RPMI8226 (cell line): ENCODE measurements around the gene DRC3.
"Not testable (repeated sequence)": the region's sequence is repeated elsewhere in the genome, so short reads cannot be mapped to it uniquely, and the experiment has no call there.

ENCODE experiments used
- DNase-seq: peaks from one replicate; pipeline ENCODE4 v3.0.0-alpha.2; 2015

Gene DRC3, protein sequence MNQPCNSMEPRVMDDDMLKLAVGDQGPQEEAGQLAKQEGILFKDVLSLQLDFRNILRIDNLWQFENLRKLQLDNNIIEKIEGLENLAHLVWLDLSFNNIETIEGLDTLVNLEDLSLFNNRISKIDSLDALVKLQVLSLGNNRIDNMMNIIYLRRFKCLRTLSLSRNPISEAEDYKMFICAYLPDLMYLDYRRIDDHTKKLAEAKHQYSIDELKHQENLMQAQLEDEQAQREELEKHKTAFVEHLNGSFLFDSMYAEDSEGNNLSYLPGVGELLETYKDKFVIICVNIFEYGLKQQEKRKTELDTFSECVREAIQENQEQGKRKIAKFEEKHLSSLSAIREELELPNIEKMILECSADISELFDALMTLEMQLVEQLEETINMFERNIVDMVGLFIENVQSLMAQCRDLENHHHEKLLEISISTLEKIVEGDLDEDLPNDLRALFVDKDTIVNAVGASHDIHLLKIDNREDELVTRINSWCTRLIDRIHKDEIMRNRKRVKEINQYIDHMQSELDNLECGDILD

DNA sequence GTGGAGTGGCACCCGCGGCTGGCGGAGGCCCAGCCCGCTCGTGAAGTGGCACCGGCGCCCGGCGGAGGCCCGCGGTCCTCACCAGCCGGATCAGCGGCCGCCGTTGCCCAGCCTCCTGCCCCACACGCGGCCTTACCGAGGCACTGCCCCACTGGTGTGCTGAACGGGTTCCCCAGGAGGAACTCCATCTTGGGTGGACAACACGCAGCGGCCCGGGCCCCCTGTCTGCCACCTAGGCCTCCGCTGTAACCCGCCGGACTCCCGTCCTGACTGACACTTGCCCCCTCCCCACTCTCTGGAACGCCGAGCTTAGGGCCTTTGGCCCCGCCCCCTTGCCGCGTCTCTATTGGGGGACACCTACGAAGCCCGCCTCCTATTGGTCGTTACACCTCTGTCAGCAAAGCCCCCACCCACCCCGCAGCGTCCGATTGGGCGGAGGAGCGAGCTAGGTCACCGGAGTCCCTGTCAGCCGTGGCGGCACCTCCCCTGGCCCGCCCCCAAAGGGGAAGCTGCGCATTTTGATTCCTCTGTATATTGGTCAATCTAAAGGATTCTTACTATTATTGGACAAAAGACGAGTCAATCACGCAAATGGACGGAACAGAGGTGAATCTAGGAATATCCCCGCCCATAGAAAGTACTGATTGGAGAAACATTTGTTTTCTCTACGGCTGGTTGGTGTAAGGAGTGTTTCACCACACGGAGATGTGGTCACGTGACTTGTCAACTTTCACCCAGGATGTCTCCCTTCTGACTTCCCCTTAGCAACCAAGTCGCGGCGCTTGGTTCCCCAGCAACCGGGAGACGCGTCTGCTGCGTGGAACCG, at the start of gene DRC3, which contains the start of gene TOM1L2:
Gene DRC3, plus strand, starts transcription at position 737 of the 826 bp plus-strand sequence. CDS start 4,737 bp downstream, outside the sequence.
Gene TOM1L2, minus strand, starts transcription at position 275 of the 826 bp plus-strand sequence. Its CDS starts 87 bp downstream, at position 188.
- peak; percentile 100 for DNase-seq

DNA sequence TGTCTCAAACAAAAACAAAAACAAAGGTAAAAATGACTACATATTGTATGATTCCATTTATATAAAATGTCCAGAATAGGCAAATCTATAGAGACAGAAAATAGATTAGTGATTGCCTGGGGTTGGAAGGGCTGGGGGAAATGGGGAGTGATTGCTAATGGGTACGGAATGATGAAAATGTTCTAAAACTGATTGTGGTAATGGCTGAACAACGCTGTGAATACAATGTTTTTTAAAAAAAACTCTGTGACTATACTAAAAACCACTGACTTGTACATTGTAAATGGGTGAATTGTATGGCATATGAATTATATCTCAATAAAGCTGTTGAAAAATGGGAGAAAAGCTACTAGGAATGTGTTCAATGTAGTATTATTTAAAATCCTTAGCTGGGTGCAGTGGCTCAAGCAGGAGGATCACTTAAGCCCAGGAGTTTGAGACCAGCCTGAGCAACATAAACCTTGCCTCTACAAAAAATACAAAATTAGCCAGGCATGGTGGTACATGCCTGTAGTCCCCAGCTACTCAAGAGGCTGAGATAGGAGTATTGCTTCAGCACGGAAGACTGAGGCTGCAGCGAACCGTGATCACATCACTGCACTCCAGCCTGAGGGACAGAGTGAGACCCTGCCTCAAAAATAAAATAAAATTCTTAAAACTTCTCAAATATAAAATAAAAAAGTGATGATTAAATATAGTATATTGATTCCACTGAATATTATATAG, 48.4 kb upstream of the DRC3 start:
- DNase-seq, result no peak

DNA sequence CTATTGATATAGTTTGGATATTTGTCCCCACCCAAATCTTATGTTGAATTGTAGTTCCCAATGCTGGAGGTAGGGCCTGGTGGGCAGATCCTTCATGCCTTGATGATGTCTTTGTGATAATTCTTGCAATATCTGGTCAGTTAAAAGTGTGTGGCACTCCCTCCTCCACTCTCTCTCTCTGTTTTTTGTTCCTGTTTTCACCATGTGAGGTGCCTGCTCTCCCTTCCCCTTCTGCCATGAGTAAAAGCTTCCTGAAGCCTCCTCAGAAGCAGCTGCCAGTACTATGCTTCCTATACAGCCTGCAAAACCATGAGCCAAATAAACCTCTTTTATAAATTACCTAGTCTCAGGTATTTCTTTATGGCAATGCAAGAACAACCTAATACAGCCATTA, 47.8 kb upstream of the DRC3 start:
- no peak for DNase-seq

DNA sequence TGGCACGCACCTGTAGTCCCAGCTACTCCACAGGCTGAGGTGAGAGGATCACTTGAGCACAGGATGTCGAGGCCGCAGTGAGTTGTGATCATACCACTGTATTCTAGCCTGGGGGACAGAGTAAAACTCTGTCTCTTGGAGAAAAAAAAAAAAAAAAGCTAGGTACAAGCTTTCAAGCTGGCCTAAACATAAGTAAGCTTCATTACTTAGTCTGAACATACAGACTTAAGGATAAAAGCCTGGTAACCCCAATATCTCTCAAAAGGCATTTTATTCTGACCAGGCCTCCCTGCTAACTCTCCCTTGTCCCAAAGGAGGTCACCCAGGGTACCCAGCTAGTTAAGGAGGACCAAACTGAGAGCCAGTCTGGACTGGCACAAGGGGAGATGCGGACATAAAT, 46.6 kb upstream of the DRC3 start:
- DNase-seq, result no peak

DNA sequence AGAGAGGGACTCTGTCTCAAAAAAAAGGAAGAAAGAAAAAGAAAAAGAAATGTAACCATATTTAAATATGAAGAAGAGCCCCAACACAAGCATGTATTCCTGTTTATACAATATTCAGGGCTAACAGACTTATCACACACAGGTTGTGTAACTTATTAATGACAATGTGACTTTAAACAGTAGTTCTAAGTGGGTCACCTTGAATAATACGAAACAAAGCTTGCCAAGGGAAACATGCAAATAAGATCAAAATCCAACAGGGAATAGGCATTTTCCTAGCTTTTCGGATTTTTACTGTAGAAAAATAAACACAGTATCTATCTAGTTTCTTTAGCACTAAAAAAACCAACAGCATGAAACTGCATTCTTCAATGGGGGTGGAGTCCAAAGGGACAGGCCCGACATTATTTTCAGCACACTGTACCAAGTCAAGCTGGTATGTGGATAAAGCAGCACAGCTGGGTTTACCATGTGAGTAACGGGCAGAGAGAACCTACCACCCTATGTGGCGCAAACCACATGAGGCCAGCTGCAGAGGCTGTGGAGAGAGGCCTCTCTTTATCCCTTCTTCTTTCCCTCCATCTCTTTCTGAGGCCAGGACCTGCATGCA, 45.7 kb upstream of the DRC3 start:
- no peak for DNase-seq

DNA sequence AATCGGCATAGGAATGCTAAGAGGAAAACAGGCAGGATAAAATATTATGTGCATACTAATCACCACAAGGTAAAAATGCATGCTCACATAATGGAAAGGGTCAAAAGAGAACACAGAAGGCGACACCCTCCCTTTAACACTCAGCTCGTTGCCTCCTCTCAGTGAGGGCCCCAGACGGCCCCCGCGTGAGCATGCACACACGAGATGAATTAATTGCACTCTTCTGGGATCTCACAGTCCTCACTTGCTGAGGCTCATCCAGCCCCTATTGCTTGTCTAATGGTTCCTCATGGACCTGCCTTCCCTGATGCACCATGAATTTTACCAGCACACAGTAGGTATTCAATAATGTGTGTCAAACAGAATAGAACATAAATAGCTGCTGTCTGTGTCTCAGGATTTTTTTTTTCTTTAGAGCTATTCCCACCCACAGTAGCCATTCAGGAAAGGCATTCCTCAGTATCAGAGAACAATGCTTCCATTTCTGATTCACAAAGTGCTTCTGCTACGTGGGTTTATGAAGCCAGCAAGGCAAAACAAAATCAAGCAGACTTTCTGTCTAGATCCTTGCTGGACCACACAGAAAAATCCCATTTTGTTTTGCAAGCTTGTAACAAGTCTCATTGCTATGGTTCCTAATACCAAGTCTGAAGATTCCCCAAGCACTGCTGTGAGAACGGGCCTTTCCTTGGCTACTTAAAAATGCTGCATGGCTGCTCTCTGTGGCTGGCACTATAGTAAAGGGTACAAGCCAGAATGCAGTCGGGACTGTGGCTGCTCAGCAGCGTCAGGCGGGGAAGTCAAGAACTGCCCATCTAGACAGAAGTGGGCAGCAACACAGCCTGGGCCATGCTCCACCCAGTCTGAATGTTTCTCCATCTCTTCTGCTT, 44.0 kb upstream of the DRC3 start:
- DNase-seq, result no peak

DNA sequence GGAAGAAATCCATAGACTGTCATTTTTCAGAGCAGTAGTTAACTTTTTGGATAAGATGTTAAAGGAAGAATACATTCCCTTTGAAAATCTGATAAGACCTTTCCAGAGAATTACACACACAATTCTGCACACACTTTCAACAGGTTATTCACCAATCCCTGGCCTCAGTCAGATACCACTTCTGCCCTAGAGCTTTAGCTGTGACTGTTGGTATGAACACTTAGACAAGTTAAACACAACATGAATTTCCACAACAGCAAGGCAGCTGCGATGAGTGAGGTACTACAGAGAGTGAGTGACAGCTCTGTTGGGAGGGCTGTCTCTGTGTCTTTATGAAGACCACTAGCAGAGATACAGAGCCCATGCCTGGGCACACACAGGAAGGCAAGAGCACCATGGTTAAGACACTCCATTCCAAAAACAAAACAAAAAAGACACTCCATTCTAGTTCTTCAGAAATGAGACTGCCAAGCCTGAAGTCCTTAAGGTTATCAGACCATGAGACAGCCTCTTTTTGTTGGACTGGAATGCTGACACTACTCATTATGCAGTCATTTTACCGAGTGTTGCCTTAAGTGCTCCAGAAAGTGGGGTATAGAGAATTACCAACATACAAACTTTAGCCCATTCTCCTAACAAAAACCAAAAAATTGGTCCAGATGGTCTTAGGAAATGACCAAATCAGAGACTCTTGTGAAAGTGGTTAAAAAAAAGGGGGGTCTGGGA, 42.8 kb upstream of the DRC3 start:
- no peak for DNase-seq

DNA sequence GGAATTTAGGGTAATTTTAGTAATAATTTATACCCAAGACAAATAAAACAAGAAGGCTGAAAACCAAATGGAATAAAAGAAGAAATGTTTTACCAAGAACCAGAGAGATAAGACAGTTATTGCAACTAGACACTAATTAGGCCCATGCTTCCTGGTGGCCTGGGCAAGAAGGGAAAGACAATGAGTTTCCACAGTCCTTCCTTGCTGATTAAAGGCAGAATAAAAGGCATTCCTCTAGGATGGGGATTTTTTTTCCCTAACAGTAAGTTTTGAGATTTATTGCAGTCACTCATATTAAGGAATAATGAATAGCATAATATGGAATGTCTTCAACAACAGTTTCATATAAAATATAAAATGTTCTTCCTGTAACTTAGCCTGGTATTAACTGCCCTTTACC, 42.0 kb upstream of the DRC3 start:
- DNase-seq, result no peak

DNA sequence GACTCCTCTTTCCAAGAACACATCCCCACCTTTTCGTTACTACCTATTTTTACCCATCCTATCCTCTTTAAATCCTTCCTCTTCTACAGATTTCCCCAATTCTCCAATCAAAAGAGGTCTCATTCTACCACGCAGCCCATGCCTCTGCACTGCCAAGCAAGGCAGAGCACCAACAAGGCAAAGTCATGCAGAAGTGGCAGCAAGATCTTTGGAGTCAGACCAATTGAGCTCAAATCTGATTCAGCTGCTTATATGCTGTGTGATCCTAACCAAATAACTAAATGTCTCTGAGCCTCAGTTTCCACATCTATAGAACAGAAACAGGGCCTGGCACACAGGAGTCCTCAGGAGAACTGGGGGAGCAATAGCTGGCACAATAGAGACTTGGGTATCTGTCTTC, 41.5 kb upstream of the DRC3 start:
- DNase-seq, result no peak

DNA sequence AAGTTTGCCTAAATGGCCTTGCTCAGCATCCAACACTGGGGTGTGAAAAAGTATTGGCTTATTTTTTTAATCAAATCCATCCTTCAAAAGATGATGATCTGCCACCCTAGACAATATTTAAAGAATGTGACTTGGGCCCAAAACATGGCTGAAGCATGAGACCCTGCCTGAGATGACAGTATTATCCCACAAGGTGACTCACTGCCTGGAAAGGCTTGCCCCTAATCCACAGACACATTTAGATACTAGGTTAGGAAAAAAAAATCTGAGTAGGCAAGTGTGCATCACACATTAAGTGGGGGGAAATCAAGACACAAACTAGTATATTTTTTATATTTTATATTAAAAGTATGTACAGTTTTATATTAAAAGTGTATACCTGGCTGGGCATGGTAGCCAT, 38.9 kb upstream of the DRC3 start:
- DNase-seq, result no peak

DNA sequence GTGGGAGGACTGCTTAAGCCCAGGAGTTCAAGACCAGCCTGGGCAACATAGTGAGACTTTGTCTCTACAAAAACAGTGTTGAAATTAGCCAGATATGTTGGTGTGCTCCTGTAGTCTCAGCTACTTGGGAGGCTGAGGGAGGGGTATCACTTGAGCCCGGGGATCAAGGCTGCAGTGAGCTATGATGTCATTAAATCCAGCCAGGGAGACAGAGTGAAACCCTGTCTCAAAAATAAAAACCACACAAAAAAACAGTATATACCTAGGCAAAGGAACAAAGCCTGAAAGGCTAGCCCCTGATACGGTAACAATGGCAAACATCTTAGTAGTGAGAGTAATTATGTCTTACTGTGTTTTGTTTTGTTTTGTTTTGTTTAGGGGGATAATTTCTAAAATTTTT, 38.4 kb upstream of the DRC3 start:
- DNase-seq, result no peak

DNA sequence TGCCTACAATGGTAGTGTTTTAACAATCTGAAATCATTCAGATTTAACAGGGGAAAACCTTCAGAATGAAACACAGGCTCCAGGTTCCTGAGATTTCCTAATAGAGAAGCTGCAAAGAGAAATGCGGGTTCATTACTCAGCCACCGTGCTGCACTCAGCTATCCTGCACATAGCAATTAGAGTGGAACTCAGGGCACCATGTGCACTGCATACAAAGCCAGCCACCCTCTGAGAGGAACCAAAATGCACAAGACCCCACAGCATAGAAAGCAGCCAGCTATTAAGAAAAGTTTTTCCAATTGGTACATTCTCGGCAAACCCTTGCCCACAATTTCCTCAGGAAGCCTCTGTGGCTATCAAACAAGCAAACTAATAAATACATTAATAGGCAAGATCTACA, 37.9 kb upstream of the DRC3 start:
- no peak for DNase-seq

DNA sequence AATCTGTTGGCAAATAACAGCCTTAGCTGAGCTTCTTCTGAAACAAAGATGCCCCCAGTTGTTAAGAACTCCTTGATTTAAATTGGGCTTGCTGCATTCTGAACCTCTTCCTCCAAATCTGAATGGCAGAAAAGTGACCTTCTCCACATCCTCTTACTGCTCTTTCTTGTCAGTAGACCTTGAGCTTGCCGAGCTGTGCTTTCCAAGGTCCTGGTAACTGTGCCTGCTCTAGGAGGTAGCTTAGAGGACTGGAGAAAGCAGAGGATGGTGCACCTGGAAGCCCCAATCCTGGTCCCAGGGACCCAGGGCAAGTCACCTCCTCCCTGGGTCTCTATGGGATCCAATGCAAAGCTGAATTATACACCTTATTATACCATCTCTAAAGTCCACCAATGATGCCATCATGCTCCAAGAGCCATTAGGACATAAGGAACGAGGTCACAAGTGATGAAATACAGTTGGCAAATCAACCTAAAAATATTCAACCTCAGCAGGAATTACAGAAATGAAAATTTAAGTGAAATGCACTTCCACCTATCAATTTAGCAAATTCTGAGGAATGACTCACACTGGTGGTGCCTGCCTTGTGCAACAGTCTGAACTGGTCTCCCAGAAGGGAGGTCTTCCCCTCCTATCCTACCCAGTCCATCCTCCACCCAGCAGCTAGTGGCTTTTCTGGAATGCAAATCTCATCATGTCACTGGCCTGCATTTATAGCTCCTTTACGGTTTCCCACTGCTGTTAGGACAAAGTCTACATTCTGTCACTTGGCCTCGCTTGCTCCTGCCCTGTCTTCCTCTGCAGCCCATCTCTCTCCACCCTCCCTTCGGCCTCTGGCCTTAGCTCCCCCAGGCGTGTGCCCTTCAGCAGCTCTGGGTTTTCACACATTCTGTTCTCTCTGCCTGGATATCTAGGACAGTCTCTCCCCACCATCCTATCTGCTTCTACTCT, 37.1 kb upstream of the DRC3 start:
- no peak for DNase-seq

DNA sequence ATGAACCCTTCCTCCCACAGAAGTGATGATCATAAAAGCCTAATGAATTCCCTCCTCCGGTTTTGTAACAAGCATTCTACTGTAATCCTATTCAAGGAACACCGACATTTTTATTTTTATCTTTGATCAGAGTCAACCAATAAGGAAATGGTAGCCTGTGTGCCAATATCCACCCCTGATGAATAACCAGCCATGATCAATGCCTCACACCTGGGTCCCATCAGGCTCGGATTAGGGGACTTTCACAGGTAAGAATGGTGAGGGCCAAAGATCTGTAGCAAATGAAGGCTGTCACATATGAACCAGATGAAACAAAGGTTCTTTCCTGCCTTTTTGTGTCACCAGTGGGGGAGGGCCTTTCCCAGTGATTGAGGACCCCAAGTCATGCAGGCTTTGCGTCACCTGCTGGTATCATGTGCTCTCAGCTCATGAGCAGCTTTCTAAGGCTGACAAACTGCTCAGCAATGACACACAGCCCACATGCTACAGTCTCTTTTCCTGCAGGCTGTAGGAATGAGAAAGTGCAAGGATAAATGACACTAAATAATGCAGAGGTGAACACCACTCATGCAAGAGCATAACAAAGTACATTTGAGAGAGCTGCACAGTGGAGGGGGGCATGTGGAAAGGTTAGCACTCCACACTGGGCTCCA, 35.3 kb upstream of the DRC3 start:
- DNase-seq, result no peak

DNA sequence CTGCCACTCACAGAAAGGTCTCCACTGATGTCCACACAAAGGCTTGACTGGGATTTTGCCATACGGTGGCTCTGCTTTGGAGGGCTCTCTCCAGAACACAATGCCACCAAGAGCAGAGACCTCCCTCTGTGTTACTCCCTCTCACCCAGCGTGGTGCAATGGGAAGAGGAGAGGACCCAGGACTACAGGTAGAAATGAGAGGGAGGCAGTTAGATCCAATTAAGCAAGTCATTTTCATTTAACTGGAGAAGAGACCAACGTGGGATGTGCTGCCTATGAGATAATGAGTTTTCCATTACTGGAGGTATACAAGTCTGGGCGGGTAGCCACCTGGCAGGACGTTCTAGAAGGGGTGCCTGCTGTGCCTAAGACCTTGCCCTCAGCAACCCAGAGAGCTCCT, 34.7 kb upstream of the DRC3 start:
- no peak for DNase-seq

DNA sequence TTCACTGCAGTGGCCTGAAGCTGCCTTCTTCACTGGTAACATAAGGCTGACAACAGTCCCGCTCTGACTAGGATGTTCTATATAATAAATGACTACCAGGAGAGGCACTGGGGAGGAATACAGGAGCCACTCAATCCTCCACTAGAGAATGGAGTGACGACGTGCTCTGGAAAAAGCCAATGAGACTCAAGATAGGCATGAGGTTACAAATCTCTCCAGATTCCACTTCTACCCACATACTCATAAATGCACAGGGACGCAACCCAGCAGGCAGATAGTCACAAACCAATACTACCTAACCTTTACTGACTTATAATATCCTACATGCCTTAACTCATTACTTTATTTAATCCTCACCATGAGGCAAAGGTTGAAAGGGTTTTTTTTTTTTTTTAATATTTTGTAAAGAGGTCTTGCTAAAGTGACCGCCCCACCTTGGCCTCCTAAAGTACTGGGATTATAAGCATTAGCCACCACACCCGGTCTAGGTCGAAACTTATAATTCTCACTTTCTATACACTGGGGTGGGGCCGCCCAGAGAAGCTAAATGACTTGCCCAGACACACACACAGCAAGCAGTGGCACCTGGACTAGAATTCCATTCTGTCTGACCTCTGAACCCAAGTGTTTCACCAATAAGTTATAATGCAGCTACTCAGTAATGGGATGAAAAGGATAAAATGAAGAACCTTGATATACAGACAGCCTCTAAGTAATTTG, 34.1 kb upstream of the DRC3 start:
- no peak for DNase-seq

DNA sequence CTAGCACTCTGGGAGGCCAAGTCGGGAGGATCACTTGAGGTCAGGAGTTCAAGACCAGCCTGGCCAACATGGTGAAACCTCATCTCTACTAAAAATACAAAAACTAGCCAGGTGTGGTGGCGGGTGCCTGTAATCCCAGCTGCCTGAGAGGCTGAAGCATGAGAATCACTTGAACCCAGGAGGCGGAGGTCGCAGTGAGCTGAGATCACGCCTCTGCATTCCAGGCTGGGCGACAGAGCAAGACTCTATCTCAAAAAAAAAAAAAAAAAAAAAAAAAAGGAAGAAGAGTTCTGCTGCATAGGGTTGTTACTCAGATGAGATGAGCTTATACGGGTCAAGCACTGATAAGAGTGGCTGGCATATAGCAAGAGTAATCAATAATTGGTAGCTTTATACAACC, 32.7 kb upstream of the DRC3 start:
- not testable (repeated sequence) for DNase-seq

DNA sequence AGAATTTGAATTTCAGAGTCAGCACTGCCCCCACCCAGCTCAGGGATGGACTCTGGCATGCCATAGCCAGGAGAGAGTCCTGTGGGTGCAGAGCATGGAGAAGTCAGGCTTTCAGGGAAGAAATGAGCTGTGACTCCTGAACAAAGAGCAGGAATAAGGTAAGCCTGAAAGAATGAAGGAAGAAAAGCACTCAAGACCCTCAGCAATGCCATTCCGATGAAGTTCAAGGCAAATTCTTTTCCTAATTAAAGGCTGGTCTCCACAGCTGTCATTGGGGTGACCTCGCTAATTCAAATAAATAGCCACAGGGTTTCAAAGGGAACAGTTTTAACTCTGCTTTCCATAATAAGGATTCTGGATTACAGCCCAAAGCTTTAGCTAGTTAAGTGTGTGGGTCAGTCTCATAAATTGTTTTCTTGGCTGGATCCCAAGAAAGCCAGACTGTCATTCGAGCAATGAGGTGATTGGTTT, 32.2 kb upstream of the DRC3 start:
- DNase-seq, result no peak
